SU-DHL-6 (cell line): ENCODE measurements around the gene OTOGL.

Source experiments
- CTCF ChIP-seq: fragments of 200-600 bp; sonication (generic); IDR thresholded peaks from one replicate; pipeline ENCODE4 v1.5.1; 2017; ENCODE audit warnings: antibody characterized with exemption, mild to moderate bottlenecking, low read length, moderate library complexity; ENCODE audit not compliant: insufficient read depth, poor library complexity, severe bottlenecking
- EZH2phosphoT487 ChIP-seq: fragments of 200-600 bp; sonication (generic), shearing (Covaris generic); conservative IDR thresholded peaks from 2 replicates; pipeline ENCODE4 v1.6.1; 2018; ENCODE audit warnings: mild to moderate bottlenecking, antibody characterized with exemption, low read length, moderate library complexity, mixed read lengths

DNA sequence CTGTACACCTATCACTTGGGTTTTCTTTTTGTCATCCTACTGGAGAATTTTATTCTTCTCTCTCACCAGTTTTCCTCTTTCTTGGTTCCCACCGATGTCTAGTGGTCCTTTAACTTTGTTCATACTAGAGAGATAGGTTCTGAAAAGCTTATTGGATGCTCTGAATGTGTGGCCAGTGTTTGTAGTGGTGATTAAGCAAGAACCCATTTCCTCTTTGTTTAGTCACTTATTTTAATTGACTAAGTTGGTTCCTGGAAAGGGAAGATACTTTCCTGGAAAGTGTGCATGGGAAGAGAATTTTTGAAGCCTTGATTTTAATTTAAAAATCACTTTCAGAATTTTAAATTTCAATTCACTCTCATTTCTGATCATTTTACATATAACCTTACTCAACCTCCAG lies 127.2 kb downstream of the OTOGL start:
- TF ChIP-seq CTCF: no peak
- TF ChIP-seq EZH2phosphoT487: no peak
